Neural cell (in vitro differentiated cells): Measurements from ENCODE around the gene C16orf74. TPM values are rescaled to one million over a fixed set of nuclear protein-coding genes. Genes with fewer than 3 reads are reported as not detected.

Experiments
- H2AFZ ChIP-seq: fragments of 200-600, 300-800 bp; sonication (generic), shearing (Covaris generic); 2 replicates; pipeline ENCODE4 v1.6.0; 2014; ENCODE audit warnings: low read depth, mild to moderate bottlenecking, antibody characterized with exemption, low read length, moderate library complexity
- H3F3A ChIP-seq: fragments of 200-600 bp; shearing (Covaris generic); 2 replicates; pipeline ENCODE4 v1.6.1; 2016; ENCODE audit warnings: mild to moderate bottlenecking, moderate library complexity, mixed read lengths, antibody characterized with exemption, low read length; ENCODE audit not compliant: insufficient read depth, poor library complexity, severe bottlenecking
- H3K27ac ChIP-seq: fragments of 200-600, 300-800 bp; sonication (generic), shearing (Covaris generic); 2 replicates; pipeline ENCODE4 v1.5.1; 2014; ENCODE audit warnings: mild to moderate bottlenecking, low read length, moderate library complexity
- H3K27me3 ChIP-seq: fragments of 300-800, 200-600 bp; sonication (generic), shearing (Covaris generic); 2 replicates; pipeline ENCODE4 v1.6.0; 2014; ENCODE audit warnings: mild to moderate bottlenecking, low read depth, low read length, moderate library complexity; ENCODE audit not compliant: insufficient read depth
- H3K36me3 ChIP-seq: fragments of 300-800, 200-600 bp; sonication (generic), shearing (Covaris generic); 2 replicates; pipeline ENCODE4 v1.5.1; 2014; ENCODE audit warnings: mild to moderate bottlenecking, antibody characterized with exemption, low read length, moderate library complexity; ENCODE audit not compliant: insufficient read depth
- H3K4me2 ChIP-seq: fragments of 300-800, 200-600 bp; sonication (generic), shearing (Covaris generic); 2 replicates; pipeline ENCODE4 v1.6.0; 2014; ENCODE audit warnings: mild to moderate bottlenecking, low read length
- H3K4me3 ChIP-seq: fragments of 300-800, 200-600 bp; sonication (generic), shearing (Covaris generic); 2 replicates; pipeline ENCODE4 v1.5.1; 2014; ENCODE audit warnings: mild to moderate bottlenecking, low read length, moderate library complexity
- H3K79me2 ChIP-seq: fragments of 200-600 bp; shearing (Covaris generic); replicated peaks from 2 replicates; pipeline ENCODE4 v1.6.0; 2014; ENCODE audit warnings: mild to moderate bottlenecking, low read length, moderate library complexity; ENCODE audit not compliant: insufficient read depth
- H3K9ac ChIP-seq: fragments of 300-800, 200-600 bp; sonication (generic), shearing (Covaris generic); 2 replicates; pipeline ENCODE4 v1.6.1; 2016; ENCODE audit warnings: mild to moderate bottlenecking, low read length, mixed read lengths
- H3K9me2 ChIP-seq: fragments of 200-600 bp; shearing (Covaris generic); 2 replicates; pipeline ENCODE4 v1.6.1; 2016; ENCODE audit warnings: mild to moderate bottlenecking, low read length, mixed read lengths; ENCODE audit not compliant: insufficient read depth
- H3K9me3 ChIP-seq: fragments of 200-600, 300-800 bp; sonication (generic), shearing (Covaris generic); 2 replicates; pipeline ENCODE4 v1.6.1; 2016; ENCODE audit warnings: mild to moderate bottlenecking, mixed run types, low read length, moderate library complexity, mixed read lengths
- H4K20me1 ChIP-seq: fragments of 200-600 bp; shearing (Covaris generic); 2 replicates; pipeline ENCODE4 v1.6.1; 2016; ENCODE audit warnings: mild to moderate bottlenecking, mixed run types; ENCODE audit not compliant: insufficient read depth
- EP300 ChIP-seq: fragments of 450-650 bp; conservative IDR thresholded peaks from 2 replicates; pipeline ENCODE4 v1.6.1; 2014; ENCODE audit warnings: antibody characterized with exemption, mild to moderate bottlenecking, moderate library complexity; ENCODE audit not compliant: poor library complexity, severe bottlenecking
- EZH2 ChIP-seq: fragments of 200-600, 300-800 bp; shearing (Covaris generic), sonication (generic); IDR thresholded peaks from 2 replicates; pipeline ENCODE4 v1.6.1; 2014; ENCODE audit warnings: antibody characterized with exemption, low read length, borderline replicate concordance, mild to moderate bottlenecking; ENCODE audit not compliant: insufficient read depth, poor library complexity, severe bottlenecking
- MXI1 ChIP-seq: fragments of 450-650 bp; conservative IDR thresholded peaks from 2 replicates; pipeline ENCODE4 v1.6.1; 2014; ENCODE audit warnings: antibody characterized with exemption, mild to moderate bottlenecking; ENCODE audit not compliant: poor library complexity, severe bottlenecking
- POLR2AphosphoS5 ChIP-seq: IDR thresholded peaks from 2 replicates; pipeline ENCODE4 v1.6.1; 2012
- RAD21 ChIP-seq: fragments of 450-650 bp; conservative IDR thresholded peaks from 2 replicates; pipeline ENCODE4 v1.6.1; 2014; ENCODE audit warnings: antibody characterized with exemption, mild to moderate bottlenecking, moderate library complexity
- SMC3 ChIP-seq: fragments of 450-650 bp; conservative IDR thresholded peaks from 2 replicates; pipeline ENCODE4 v1.6.1; 2014; ENCODE audit warnings: antibody characterized with exemption, mild to moderate bottlenecking, moderate library complexity; ENCODE audit not compliant: poor library complexity
- TAF1 ChIP-seq: IDR thresholded peaks from 2 replicates; pipeline ENCODE4 v1.6.1; 2012; ENCODE audit warnings: low read depth
- polyA plus RNA-seq: library from polyadenylated mRNA; depleted of rRNA; stranded (reverse); fragments of >200 nt; gene quantifications from 2 replicates; pipeline ENCODE4 v1.2.3, GENCODE V29; 2014
- TF ChIP-seq, protein P1 (sequence below): IDR thresholded peaks from 2 replicates; pipeline ENCODE4 v1.6.1; 2012; ENCODE audit warnings: borderline replicate concordance
- TF ChIP-seq, protein P2 (sequence below): fragments of 450-650 bp; IDR thresholded peaks from 2 replicates; pipeline ENCODE4 v1.5.1; 2014; ENCODE audit warnings: antibody characterized with exemption, mild to moderate bottlenecking, moderate library complexity; ENCODE audit not compliant: poor library complexity, severe bottlenecking

Gene C16orf74
- polyA plus RNA-seq, 1 donor from 2014 or later: not detected

DNA sequence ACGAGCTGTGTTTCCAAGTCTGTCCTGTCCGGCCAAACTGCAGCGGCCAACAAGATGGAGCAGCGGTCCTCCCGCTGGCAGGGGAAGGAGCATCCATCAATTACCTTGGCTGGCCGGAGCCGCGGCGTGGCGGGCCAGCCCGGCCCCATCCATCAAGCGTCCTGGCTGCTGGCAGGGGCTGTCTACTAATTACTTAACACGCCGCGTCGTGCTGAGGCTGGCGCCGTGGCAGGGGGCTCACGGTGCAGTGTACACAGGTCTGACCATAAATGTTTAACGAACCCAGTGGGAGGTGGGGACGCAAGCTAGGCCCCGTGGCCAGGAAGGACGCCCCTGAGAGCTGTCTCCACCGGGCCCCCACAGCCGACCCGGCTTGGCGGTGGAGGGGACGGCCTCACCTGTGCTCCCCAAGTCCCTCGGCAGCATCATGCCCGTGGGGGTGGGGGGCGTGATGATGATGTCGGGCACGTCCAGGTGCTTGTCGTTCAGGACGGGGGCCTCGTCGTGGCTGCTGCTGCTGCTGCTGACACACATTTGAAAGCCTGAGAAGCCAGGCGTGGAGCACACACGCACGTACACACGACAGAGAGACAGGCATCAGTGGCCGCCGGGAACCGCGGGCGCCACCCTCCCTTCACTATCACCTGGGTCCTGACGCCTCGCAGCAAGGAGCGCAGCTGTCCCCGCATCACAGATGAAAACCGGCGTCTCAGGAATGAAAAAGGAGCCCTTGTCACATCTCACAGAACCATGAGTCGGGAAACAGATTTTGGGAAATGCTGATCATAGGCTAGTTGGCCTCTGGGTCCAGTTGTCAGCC, 40.9 kb downstream of the C16orf74 start:
- H3K27me3 ChIP-seq: no peaks in the 10 kb centered on the region
- no peak overlapping the region for H3K4me3 ChIP-seq
- H3K4me2 ChIP-seq: no peak overlapping the region
- H3K9me3 ChIP-seq: no peaks in the 10 kb centered on the region
- no peaks in the 10 kb centered on the region for H3K36me3 ChIP-seq
- TF ChIP-seq TAF1 (no peak), EP300 (no peak), MXI1 (no peak), SMC3 (no peak), EZH2 (no peak), POLR2AphosphoS5 (no peak), RAD21 (no peak)
- TF ChIP-seq, protein P1, sequence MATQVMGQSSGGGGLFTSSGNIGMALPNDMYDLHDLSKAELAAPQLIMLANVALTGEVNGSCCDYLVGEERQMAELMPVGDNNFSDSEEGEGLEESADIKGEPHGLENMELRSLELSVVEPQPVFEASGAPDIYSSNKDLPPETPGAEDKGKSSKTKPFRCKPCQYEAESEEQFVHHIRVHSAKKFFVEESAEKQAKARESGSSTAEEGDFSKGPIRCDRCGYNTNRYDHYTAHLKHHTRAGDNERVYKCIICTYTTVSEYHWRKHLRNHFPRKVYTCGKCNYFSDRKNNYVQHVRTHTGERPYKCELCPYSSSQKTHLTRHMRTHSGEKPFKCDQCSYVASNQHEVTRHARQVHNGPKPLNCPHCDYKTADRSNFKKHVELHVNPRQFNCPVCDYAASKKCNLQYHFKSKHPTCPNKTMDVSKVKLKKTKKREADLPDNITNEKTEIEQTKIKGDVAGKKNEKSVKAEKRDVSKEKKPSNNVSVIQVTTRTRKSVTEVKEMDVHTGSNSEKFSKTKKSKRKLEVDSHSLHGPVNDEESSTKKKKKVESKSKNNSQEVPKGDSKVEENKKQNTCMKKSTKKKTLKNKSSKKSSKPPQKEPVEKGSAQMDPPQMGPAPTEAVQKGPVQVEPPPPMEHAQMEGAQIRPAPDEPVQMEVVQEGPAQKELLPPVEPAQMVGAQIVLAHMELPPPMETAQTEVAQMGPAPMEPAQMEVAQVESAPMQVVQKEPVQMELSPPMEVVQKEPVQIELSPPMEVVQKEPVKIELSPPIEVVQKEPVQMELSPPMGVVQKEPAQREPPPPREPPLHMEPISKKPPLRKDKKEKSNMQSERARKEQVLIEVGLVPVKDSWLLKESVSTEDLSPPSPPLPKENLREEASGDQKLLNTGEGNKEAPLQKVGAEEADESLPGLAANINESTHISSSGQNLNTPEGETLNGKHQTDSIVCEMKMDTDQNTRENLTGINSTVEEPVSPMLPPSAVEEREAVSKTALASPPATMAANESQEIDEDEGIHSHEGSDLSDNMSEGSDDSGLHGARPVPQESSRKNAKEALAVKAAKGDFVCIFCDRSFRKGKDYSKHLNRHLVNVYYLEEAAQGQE: no peak
- TF ChIP-seq, protein P2, sequence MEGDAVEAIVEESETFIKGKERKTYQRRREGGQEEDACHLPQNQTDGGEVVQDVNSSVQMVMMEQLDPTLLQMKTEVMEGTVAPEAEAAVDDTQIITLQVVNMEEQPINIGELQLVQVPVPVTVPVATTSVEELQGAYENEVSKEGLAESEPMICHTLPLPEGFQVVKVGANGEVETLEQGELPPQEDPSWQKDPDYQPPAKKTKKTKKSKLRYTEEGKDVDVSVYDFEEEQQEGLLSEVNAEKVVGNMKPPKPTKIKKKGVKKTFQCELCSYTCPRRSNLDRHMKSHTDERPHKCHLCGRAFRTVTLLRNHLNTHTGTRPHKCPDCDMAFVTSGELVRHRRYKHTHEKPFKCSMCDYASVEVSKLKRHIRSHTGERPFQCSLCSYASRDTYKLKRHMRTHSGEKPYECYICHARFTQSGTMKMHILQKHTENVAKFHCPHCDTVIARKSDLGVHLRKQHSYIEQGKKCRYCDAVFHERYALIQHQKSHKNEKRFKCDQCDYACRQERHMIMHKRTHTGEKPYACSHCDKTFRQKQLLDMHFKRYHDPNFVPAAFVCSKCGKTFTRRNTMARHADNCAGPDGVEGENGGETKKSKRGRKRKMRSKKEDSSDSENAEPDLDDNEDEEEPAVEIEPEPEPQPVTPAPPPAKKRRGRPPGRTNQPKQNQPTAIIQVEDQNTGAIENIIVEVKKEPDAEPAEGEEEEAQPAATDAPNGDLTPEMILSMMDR: no peak
- H3K79me2 ChIP-seq: no peaks in the 10 kb centered on the region
- no peaks in the 10 kb centered on the region for H3K9me2 ChIP-seq
- no peaks in the 10 kb centered on the region for H3F3A ChIP-seq
- peak overlapping the region; percentile 12 for H3K27ac ChIP-seq
- no peak overlapping the region for H2AFZ ChIP-seq
- peak overlapping the region; percentile 12 for H3K9ac ChIP-seq
- no peaks in the 10 kb centered on the region for H4K20me1 ChIP-seq

DNA sequence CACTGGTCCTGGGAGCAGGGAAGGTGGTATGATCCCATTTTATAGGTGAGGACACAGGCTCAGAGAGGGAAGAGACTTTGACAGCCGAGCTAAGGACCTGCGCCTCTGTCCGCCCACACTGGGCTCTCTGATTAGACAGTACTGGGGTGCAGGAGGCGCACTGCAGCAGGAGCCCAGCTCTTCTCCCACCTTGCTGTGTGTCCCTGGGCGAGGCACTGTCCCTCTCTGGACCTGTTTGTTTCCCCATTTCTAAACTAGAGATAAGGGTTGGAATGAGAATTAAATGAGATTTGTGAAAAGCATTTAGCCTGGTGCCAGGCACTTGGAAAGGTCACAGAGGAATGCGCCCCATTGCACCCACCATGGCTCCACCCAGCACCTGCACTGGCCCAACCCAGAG, 42.6 kb downstream of the C16orf74 start:
- TF ChIP-seq MXI1: no peak
- TF ChIP-seq POLR2AphosphoS5: no peak
- TF ChIP-seq, protein P1: no peak
- no peak for TF ChIP-seq EP300
- TF ChIP-seq, protein P2: no peak
- no peak for TF ChIP-seq SMC3
- TF ChIP-seq EZH2: no peak
- TF ChIP-seq TAF1: no peak
- no peak for TF ChIP-seq RAD21
- no peak overlapping the region for H3K27ac ChIP-seq
- no peaks in the 10 kb centered on the region for H3K79me2 ChIP-seq

More for the DNA sequence above, 42.6 kb downstream of the C16orf74 start:
- no peak overlapping the region for H3K4me2 ChIP-seq
- H3K27me3 ChIP-seq: no peaks in the 10 kb centered on the region
- no peak overlapping the region for H3K4me3 ChIP-seq
- no peaks in the 10 kb centered on the region for H4K20me1 ChIP-seq
- no peaks in the 10 kb centered on the region for H3F3A ChIP-seq
- no peaks in the 10 kb centered on the region for H3K9me2 ChIP-seq
- H3K9me3 ChIP-seq: no peaks in the 10 kb centered on the region
- H3K36me3 ChIP-seq: no peaks in the 10 kb centered on the region
- no peak overlapping the region for H2AFZ ChIP-seq
- H3K9ac ChIP-seq: no peak overlapping the region
